CD8-positive, alpha-beta memory T cell (primary cell): ENCODE results near the gene DMBX1. TPM values are rescaled to one million over a fixed set of nuclear protein-coding genes. Genes with fewer than 3 reads are reported as not detected.

Source experiments
- CTCF ChIA-PET: fragments of 350-600 bp; sonication (Branson Sonifier 250); formaldehyde crosslinking; loops from one replicate; lab custom pipeline; 2021; ENCODE audit warnings: antibody characterized with exemption; lab: Charles Lee
- POLR2A ChIA-PET: fragments of 350-600 bp; sonication (Branson Sonifier 250); formaldehyde crosslinking; loops from one replicate; lab custom pipeline; 2021; ENCODE audit warnings: antibody characterized with exemption; lab: Charles Lee
- DNase-seq, 5 donors: peaks; one replicate each; pipeline versions ENCODE4 v3.0.0 to v3.0.0-alpha.2; 2020 to 2022; ENCODE audit warnings: mixed read lengths in 1 of 5
- H3K27ac ChIP-seq: one replicate; pipeline ENCODE4 v1.7.0; 2013; ENCODE audit warnings: low read depth, mild to moderate bottlenecking, low read length, moderate library complexity
- H3K27me3 ChIP-seq: 2 replicates; pipeline ENCODE4 v1.7.0; 2013; ENCODE audit warnings: low read length, mild to moderate bottlenecking; ENCODE audit not compliant: insufficient read depth, poor library complexity, severe bottlenecking
- H3K36me3 ChIP-seq: 2 replicates; pipeline ENCODE4 v1.7.0; 2013; ENCODE audit warnings: mild to moderate bottlenecking, low read length, moderate library complexity; ENCODE audit not compliant: insufficient read depth
- H3K4me1 ChIP-seq: 2 replicates; pipeline ENCODE4 v1.7.0; 2013; ENCODE audit warnings: mild to moderate bottlenecking, low read length, moderate library complexity; ENCODE audit not compliant: insufficient read depth
- H3K4me3 ChIP-seq: 2 replicates; pipeline ENCODE4 v1.7.0; 2013; ENCODE audit warnings: mild to moderate bottlenecking, low read length
- H3K9me3 ChIP-seq: 2 replicates; pipeline ENCODE4 v1.7.0; 2013; ENCODE audit warnings: mild to moderate bottlenecking, low read length
- H3K27ac Mint-ChIP-seq, 8 donors: one replicate each; pipeline ENCODE4 v1.8.0; 2020 to 2021; ENCODE audit warnings: mixed read lengths in 8 of 8, mild to moderate bottlenecking in 6 of 8, inconsistent platforms in 3 of 8, moderate library complexity in 3 of 8
- H3K27me3 Mint-ChIP-seq, 2 donors: one replicate each; pipeline ENCODE4 v1.8.0; 2020 to 2021; ENCODE audit warnings: mixed read lengths in 2 of 2, mild to moderate bottlenecking in 1 of 2, moderate library complexity in 1 of 2
- H3K36me3 Mint-ChIP-seq, 3 donors: one replicate each; pipeline ENCODE4 v1.8.0; 2020 to 2021; ENCODE audit warnings: mixed read lengths in 3 of 3, inconsistent platforms in 1 of 3, mild to moderate bottlenecking in 1 of 3
- H3K4me1 Mint-ChIP-seq, 3 donors: one replicate each; pipeline ENCODE4 v1.8.0; 2020 to 2021; ENCODE audit warnings: mixed read lengths in 3 of 3, inconsistent platforms in 1 of 3, mild to moderate bottlenecking in 1 of 3
- H3K4me3 Mint-ChIP-seq, 7 donors: one replicate each; pipeline ENCODE4 v1.8.0; 2020 to 2021; ENCODE audit warnings: mixed read lengths in 7 of 7, mild to moderate bottlenecking in 6 of 7, moderate library complexity in 4 of 7, inconsistent platforms in 2 of 7
- H3K9me3 Mint-ChIP-seq, 5 donors: one replicate each; pipeline ENCODE4 v1.8.0; 2020 to 2022; ENCODE audit warnings: mixed read lengths in 5 of 5, mild to moderate bottlenecking in 3 of 5, moderate library complexity in 2 of 5, inconsistent platforms in 1 of 5
- polyA plus RNA-seq: library from polyadenylated mRNA; unstranded; fragments of 300-500 nt; fragmentation: Illumina TruSeq; gene quantifications from one replicate; pipeline ENCODE4 v1.2.3, GENCODE V29; 2021
- total RNA-seq, 2 experiments: library from RNA; stranded (reverse); gene quantifications; one replicate each; pipeline ENCODE4 v1.2.3, GENCODE V29; 2021

The DMBX1 gene
- total and polyA plus RNA-seq, 3 experiments from 2014 or later: not detected

- peak overlapping the region in 1 of 8 donors; percentile 6 for H3K27ac Mint-ChIP-seq
- peak overlapping the region in 1 of 7 donors; percentile 28 for H3K4me3 Mint-ChIP-seq
- peaks cover 4 to 47% of the 10 kb centered on the region in 2 donors for H3K27me3 Mint-ChIP-seq
- no peaks in the 10 kb centered on the region for H3K9me3 ChIP-seq
- peaks cover 0 to 2% (median 1%) of the 10 kb centered on the region in 3 donors for H3K4me1 Mint-ChIP-seq
- CTCF ChIA-PET: interaction anchor here (1.2 to 4.7 kb wide), 8 partner anchors 12 to 89 kb away, joined by 3 to 35 read pairs (median 4); no protein-coding TSS in a partner anchor
- no peaks in the 10 kb centered on the region for H3K36me3 ChIP-seq
- H3K9me3 Mint-ChIP-seq: no peaks in the 10 kb centered on the region
- no peak overlapping the region for H3K4me3 ChIP-seq
- H3K27me3 ChIP-seq: peaks cover 6% of the 10 kb centered on the region
- no peaks in the 10 kb centered on the region for H3K36me3 Mint-ChIP-seq
- POLR2A ChIA-PET: no interaction called here
- peak; percentile 46 to 73 (median 58) for DNase-seq
- H3K4me1 ChIP-seq: peaks cover 3% of the 10 kb centered on the region
- peak overlapping the region; percentile 30 for H3K27ac ChIP-seq
Observed at GRCh38 chr1:46527474-46528296, 38.0 kb downstream of the DMBX1 start.

GRCh38 chr1:46528297-46528955 lies 38.8 kb downstream of the DMBX1 start:
- H3K9me3 ChIP-seq: no peaks in the 10 kb centered on the region
- H3K4me1 ChIP-seq: peaks cover 4% of the 10 kb centered on the region
- no peak overlapping the region for H3K4me3 ChIP-seq
- Mint-ChIP-seq H3K27ac (peak overlapping the region in 1 of 8 donors; percentile 21), H3K27me3 (peaks cover 4 to 47% of the 10 kb centered on the region in 2 donors), H3K36me3 (no peaks in the 10 kb centered on the region), H3K4me1 (peaks cover 0 to 2% (median 0%) of the 10 kb centered on the region in 3 donors), H3K9me3 (no peaks in the 10 kb centered on the region), H3K4me3 (peak overlapping the region in 1 of 7 donors; percentile 28)
- ChIA-PET CTCF (interaction anchor here (0.9 to 4.7 kb wide), 10 partner anchors 12 to 196 kb away, joined by 3 to 35 read pairs (median 4); no protein-coding TSS in a partner anchor), POLR2A (no interaction called here)
- H3K36me3 ChIP-seq: no peaks in the 10 kb centered on the region
- H3K27me3 ChIP-seq: peaks cover 6% of the 10 kb centered on the region
- no peak for DNase-seq
- H3K27ac ChIP-seq: no peak overlapping the region

GRCh38 chr1:46529031-46529630 lies 39.5 kb downstream of the DMBX1 start:
- Mint-ChIP-seq H3K27ac (peak overlapping the region in 3 of 8 donors; percentile 21 to 72 (median 68)), H3K36me3 (no peaks in the 10 kb centered on the region), H3K27me3 (peaks cover 4 to 43% of the 10 kb centered on the region in 2 donors), H3K4me3 (no peak overlapping the region), H3K4me1 (peaks cover 4 to 5% (median 5%) of the 10 kb centered on the region in 3 donors), H3K9me3 (peaks cover 0 to 2% (median 0%) of the 10 kb centered on the region in 5 donors)
- ChIA-PET POLR2A (no interaction called here), CTCF (interaction anchor here (0.7 to 4.7 kb wide), 9 partner anchors 10 to 196 kb away, joined by 3 to 35 read pairs (median 5); no protein-coding TSS in a partner anchor)
- peaks cover 11% of the 10 kb centered on the region for H3K4me1 ChIP-seq
- H3K27me3 ChIP-seq: peaks cover 6% of the 10 kb centered on the region
- no peaks in the 10 kb centered on the region for H3K36me3 ChIP-seq
- DNase-seq: no peak
- no peaks in the 10 kb centered on the region for H3K9me3 ChIP-seq
- H3K27ac ChIP-seq: no peak overlapping the region
- H3K4me3 ChIP-seq: no peak overlapping the region

GRCh38 chr1:46530311-46530710 lies 40.7 kb downstream of the DMBX1 start:
- Histone ChIP-seq H3K27ac (no peak overlapping the region), H3K4me1 (peaks cover 11% of the 10 kb centered on the region), H3K4me3 (no peak overlapping the region), H3K27me3 (peaks cover 6% of the 10 kb centered on the region), H3K9me3 (no peaks in the 10 kb centered on the region), H3K36me3 (no peaks in the 10 kb centered on the region)
- H3K9me3 Mint-ChIP-seq: peaks cover 0 to 2% (median 0%) of the 10 kb centered on the region in 5 donors
- no peaks in the 10 kb centered on the region for H3K36me3 Mint-ChIP-seq
- H3K4me1 Mint-ChIP-seq: peaks cover 9 to 16% (median 11%) of the 10 kb centered on the region in 3 donors
- POLR2A ChIA-PET: no interaction called here
- no peak for DNase-seq
- H3K27me3 Mint-ChIP-seq: peaks cover 4 to 34% of the 10 kb centered on the region in 2 donors
- H3K27ac Mint-ChIP-seq: no peak overlapping the region
- no peak overlapping the region for H3K4me3 Mint-ChIP-seq
- CTCF ChIA-PET: interaction anchor here (1.9 kb wide), 1 partner anchor 123 kb away, joined by 7 read pairs; no protein-coding TSS in a partner anchor

- peak overlapping the region in 1 of 8 donors; percentile 68 for H3K27ac Mint-ChIP-seq
- H3K36me3 Mint-ChIP-seq: no peaks in the 10 kb centered on the region
- Histone ChIP-seq H3K27me3 (peaks cover 6% of the 10 kb centered on the region), H3K4me1 (peaks cover 11% of the 10 kb centered on the region), H3K4me3 (no peak overlapping the region), H3K9me3 (no peaks in the 10 kb centered on the region), H3K36me3 (no peaks in the 10 kb centered on the region), H3K27ac (no peak overlapping the region)
- H3K27me3 Mint-ChIP-seq: peaks cover 4 to 29% of the 10 kb centered on the region in 2 donors
- POLR2A ChIA-PET: no interaction called here
- H3K4me1 Mint-ChIP-seq: peaks cover 9 to 16% (median 11%) of the 10 kb centered on the region in 3 donors
- H3K9me3 Mint-ChIP-seq: peaks cover 0 to 2% (median 0%) of the 10 kb centered on the region in 5 donors
- H3K4me3 Mint-ChIP-seq: peak overlapping the region in 1 of 7 donors; percentile 76
- CTCF ChIA-PET: no interaction called here
- DNase-seq: no peak
Observed at GRCh38 chr1:46530791-46531409, 41.3 kb downstream of the DMBX1 start.

- H3K27ac ChIP-seq: no peak overlapping the region
- peaks cover 11% of the 10 kb centered on the region for H3K4me1 ChIP-seq
- peaks cover 9 to 16% (median 11%) of the 10 kb centered on the region in 3 donors for H3K4me1 Mint-ChIP-seq
- peak overlapping the region in 3 of 8 donors; percentile 26 to 70 (median 70) for H3K27ac Mint-ChIP-seq
- H3K4me3 Mint-ChIP-seq: peak overlapping the region in 2 of 7 donors; percentile 62 to 83
- no peaks in the 10 kb centered on the region for H3K36me3 Mint-ChIP-seq
- CTCF ChIA-PET: interaction anchor here (0.8 to 3.8 kb wide), 6 partner anchors 15 to 194 kb away, joined by 3 to 17 read pairs (median 4); no protein-coding TSS in a partner anchor
- POLR2A ChIA-PET: no interaction called here
- H3K27me3 Mint-ChIP-seq: peaks cover 4 to 24% of the 10 kb centered on the region in 2 donors
- H3K27me3 ChIP-seq: peaks cover 6% of the 10 kb centered on the region
- no peaks in the 10 kb centered on the region for H3K9me3 ChIP-seq
- no peaks in the 10 kb centered on the region for H3K36me3 ChIP-seq
- H3K9me3 Mint-ChIP-seq: peaks cover 0 to 2% (median 0%) of the 10 kb centered on the region in 5 donors
- H3K4me3 ChIP-seq: no peak overlapping the region
- DNase-seq: no peak
Observed at GRCh38 chr1:46532095-46532494, 42.5 kb downstream of the DMBX1 start.
